GM06990 (cell line): ENCODE data around the gene OXLD1.

Source experiments
- DNase-seq: peaks from one replicate; pipeline ENCODE4 v3.0.0-alpha.2; 2011; ENCODE audit not compliant: insufficient read length; ENCODE audit errors: extremely low read depth
- H3K27me3 ChIP-seq: replicated peaks from 2 replicates; pipeline ENCODE4 v1.6.0; 2011; ENCODE audit warnings: low read length; ENCODE audit not compliant: control insufficient read depth, insufficient read depth
- H3K36me3 ChIP-seq: 2 replicates; pipeline ENCODE4 v1.5.1; 2011; ENCODE audit warnings: low read length; ENCODE audit not compliant: control insufficient read depth, insufficient read depth
- H3K4me3 ChIP-seq: replicated peaks from 2 replicates; pipeline ENCODE4 v1.5.1; 2011; ENCODE audit warnings: low read depth, mild to moderate bottlenecking, control low read depth, low read length
- TF ChIP-seq, protein P1 (sequence below): IDR thresholded peaks from 2 replicates; pipeline ENCODE4 v1.5.1; 2011; ENCODE audit warnings: low read length, control low read depth, mild to moderate bottlenecking, inconsistent platforms; ENCODE audit not compliant: insufficient read depth, poor library complexity, severe bottlenecking

Gene OXLD1

DNA sequence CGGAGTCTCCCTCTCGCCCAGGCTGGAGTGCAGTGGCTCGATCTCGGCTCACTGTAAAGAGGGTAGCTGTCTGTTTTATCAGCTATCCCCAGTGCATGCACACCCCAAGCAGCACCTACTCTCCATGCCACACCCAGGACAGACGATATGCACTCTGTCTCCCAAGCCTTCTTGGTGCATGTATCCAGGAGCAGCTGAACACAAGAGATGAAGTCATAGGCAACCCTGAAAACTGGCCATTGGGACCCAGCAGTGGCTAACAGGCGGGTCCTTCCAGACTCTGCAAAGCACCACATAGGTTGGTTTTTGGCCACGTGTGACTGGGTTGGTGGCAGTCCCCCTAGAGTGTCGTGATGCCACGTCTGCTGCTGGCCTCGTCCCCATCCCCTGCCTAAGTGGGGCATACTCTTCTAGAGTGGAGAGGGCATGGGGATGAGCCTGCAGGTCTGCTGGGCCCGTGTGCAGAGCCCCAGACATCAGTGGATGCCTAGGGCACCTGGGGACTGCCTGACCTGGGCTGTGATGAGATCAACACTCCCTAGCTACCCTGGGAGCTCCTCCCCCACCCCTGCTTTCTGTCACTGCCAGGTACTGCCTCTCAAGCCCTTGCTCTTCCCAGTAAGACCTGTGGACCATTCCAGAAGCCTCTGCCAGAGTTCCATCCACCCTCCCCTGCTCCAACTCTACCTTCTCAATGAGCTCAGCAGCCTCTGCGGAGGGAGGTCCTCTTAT, 19.4 kb downstream of the OXLD1 start:
- no peak for DNase-seq
- no peak overlapping the region for H3K4me3 ChIP-seq

DNA sequence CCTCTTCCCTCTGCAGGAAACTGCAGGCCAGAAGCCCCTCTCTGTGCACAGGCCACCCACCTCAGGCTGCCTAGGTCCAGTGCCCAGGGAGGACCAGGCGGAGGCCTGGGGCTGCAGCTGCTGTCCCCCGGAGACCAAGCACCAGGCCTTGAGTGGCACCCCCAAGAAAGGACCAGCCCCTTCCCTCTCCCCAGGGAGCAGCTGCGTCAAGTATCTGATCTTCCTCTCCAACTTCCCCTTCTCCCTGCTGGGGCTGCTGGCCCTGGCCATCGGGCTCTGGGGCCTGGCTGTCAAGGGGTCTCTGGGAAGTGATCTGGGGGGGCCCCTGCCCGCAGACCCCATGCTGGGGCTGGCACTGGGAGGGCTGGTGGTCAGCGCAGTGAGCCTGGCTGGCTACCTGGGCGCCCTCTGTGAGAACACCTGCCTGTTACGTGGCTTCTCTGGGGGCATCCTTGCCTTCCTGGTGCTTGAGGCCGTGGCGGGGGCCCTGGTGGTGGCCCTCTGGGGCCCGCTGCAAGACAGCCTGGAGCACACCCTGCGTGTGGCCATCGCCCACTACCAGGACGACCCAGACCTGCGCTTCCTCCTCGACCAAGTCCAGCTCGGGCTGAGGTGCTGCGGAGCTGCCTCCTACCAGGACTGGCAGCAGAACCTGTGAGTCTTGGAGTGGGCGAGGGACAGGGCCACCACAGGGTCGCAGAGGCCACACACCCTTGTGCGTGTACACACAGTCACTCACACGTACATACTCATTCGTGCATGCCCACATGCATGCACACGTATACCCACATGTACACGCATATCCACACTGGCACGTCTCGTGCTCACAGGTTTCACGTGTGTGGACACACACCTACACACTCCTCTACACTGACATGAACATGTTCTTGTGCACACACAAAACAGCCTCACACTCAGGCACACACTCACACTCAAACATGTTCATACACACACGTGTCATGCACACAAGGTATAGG, 21.1 kb downstream of the OXLD1 start:
- Histone ChIP-seq H3K36me3 (no peaks in the 10 kb centered on the region), H3K27me3 (no peaks in the 10 kb centered on the region), H3K4me3 (no peak overlapping the region)
- DNase-seq, result no peak
- TF ChIP-seq, protein P1, sequence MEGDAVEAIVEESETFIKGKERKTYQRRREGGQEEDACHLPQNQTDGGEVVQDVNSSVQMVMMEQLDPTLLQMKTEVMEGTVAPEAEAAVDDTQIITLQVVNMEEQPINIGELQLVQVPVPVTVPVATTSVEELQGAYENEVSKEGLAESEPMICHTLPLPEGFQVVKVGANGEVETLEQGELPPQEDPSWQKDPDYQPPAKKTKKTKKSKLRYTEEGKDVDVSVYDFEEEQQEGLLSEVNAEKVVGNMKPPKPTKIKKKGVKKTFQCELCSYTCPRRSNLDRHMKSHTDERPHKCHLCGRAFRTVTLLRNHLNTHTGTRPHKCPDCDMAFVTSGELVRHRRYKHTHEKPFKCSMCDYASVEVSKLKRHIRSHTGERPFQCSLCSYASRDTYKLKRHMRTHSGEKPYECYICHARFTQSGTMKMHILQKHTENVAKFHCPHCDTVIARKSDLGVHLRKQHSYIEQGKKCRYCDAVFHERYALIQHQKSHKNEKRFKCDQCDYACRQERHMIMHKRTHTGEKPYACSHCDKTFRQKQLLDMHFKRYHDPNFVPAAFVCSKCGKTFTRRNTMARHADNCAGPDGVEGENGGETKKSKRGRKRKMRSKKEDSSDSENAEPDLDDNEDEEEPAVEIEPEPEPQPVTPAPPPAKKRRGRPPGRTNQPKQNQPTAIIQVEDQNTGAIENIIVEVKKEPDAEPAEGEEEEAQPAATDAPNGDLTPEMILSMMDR, result no peak

More for the DNA sequence above, 19.4 kb downstream of the OXLD1 start:
- H3K27me3 ChIP-seq, result no peaks in the 10 kb centered on the region
- no peaks in the 10 kb centered on the region for H3K36me3 ChIP-seq
- TF ChIP-seq, protein P1, result no peak

DNA sequence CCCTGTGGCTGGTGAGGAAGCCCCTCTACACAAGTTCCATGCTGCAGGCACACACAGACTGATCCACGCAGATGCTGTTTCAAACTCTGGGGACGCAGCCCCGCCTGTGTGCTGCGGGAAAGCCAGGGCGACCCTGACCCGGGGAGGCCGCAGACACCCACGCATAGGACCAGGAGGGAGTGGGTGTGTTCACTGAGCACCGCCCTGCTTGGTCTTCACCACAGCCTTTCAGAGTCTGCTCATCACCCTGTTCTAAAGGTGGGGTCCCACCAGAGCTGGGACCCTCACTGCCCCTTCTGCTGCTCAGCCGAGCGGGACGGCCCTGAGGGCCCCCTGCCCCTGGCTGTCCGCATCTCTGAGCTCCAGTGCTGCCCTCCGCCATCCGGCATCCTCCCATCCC, 21.9 kb downstream of the OXLD1 start:
- no peak overlapping the region for H3K4me3 ChIP-seq
- no peaks in the 10 kb centered on the region for H3K27me3 ChIP-seq
- TF ChIP-seq, protein P1, result no peak
- DNase-seq, result no peak
- no peaks in the 10 kb centered on the region for H3K36me3 ChIP-seq

DNA sequence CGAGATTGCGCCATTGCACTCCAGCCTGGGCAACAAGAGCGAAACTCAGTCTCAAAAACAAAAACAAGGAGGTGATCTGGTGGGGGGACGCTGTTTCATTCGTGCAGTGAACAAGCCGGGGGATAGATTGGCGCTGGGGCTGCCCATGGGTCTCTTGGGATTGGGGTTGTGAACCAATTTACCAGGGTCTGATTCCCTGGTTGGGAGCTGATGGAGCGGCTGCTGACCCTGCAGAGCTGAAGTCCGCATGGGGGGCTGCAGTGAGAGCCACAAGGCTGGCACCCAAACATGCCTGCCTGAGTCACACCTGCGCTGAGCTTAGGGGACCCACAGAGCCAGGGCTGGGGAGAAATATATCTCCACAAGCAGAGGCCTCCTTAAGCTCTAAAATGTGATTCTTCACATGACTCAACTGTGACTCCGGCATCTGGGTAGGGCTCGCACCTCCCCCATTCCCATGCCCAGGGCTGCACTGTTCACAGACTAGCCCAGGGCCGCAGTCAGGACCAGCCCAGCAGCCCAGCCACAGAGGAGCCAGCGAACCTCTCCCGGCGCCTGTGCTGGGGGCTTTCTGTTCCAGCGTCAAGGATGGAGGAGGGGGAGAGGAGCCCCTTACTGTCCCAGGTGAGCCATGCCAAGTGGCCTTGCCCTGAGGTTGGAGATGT, 24.4 kb downstream of the OXLD1 start:
- H3K27me3 ChIP-seq, result no peaks in the 10 kb centered on the region

DNA sequence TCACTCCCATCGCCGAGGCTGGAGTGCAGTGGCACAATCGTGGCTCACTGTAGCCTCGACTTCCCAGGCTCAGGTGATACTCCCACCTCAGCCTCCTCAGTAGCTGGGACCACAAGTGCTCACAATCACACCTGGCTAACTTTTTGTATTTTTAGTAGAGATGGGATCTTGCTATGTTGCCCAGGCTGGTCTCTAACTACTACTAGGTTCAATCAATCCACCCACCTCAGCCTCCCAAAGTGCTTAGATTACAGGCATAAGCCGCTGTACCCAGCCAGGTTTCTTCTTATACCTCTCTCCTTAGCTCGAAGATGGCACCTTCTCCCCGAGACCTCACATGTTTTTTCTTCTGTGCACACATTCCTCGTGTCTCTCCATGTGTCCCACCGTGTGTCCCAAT, 26.4 kb downstream of the OXLD1 start:
- DNase-seq, result no peak
- H3K36me3 ChIP-seq, result no peaks in the 10 kb centered on the region
- TF ChIP-seq, protein P1, result no peak
- H3K27me3 ChIP-seq, result no peaks in the 10 kb centered on the region
- H3K4me3 ChIP-seq, result no peak overlapping the region

More for the DNA sequence above, 24.4 kb downstream of the OXLD1 start:
- no peaks in the 10 kb centered on the region for H3K36me3 ChIP-seq
- no peak overlapping the region for H3K4me3 ChIP-seq
- DNase-seq, result no peak
- TF ChIP-seq, protein P1, result no peak
